ENCODE data around the gene CHMP3. TPM values are rescaled to one million over a fixed set of nuclear protein-coding genes. Genes with fewer than 3 reads are reported as not detected.

The CHMP3 gene
- total and polyA plus RNA-seq, 2 donors (not counting 1 experiment from before 2014, with no cell fraction given) = 17.5 to 72.5 TPM

DNA sequence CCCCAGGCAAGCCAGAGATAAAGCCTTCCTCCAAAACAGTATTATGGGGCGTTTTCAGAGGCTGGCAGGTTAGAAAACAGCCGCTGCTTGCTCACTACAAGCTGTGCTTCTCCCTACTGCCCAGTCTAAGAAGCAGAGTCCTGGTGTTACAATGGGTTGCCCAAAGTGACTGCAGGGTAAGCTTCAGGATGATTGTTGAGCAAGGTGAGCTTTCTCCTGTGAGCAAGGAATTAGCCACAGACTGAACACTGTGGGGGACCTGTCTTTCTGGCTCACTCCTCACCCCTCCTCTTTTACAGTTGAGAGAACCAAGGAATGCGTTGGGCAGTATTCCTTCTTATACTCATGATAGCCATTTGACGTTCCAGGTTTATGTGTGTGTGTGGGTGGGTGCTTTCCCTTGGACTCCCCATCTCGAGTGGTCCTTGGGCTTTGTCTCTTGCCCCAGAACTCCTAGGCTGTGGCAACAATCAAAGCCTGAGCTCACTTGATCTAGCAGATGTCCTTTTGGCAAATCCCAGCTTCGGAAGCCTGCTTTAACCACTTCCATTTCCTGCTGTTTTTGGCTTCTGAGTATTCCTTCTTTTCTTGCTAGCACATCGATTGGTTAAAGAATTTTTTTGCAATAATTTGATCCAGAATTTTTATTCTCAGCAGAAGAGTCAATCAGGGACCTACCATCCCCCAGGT lies 74.5 kb downstream of the CHMP3 start:
- H3K4me1 ChIP-seq (ENCODE audit: control insufficient read depth in 2 of 2, insufficient read depth in 2 of 2, low read length in 2 of 2) = peaks cover 0 to 4% of the 10 kb centered on the region in 2 donors
- no peak overlapping the region for H2AFZ ChIP-seq (ENCODE audit: insufficient read depth, low read depth, low read length, poor library complexity, severe bottlenecking)
- TF ChIP-seq EZH2 (IDR thresholded peaks at IDR 0.05; ENCODE audit: borderline replicate concordance, insufficient read depth, low read depth, low read length, poor library complexity, severe bottlenecking) = no peak
- TF ChIP-seq, protein P1, sequence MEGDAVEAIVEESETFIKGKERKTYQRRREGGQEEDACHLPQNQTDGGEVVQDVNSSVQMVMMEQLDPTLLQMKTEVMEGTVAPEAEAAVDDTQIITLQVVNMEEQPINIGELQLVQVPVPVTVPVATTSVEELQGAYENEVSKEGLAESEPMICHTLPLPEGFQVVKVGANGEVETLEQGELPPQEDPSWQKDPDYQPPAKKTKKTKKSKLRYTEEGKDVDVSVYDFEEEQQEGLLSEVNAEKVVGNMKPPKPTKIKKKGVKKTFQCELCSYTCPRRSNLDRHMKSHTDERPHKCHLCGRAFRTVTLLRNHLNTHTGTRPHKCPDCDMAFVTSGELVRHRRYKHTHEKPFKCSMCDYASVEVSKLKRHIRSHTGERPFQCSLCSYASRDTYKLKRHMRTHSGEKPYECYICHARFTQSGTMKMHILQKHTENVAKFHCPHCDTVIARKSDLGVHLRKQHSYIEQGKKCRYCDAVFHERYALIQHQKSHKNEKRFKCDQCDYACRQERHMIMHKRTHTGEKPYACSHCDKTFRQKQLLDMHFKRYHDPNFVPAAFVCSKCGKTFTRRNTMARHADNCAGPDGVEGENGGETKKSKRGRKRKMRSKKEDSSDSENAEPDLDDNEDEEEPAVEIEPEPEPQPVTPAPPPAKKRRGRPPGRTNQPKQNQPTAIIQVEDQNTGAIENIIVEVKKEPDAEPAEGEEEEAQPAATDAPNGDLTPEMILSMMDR (IDR thresholded peaks at IDR 0.05) = no peak
- ATAC-seq (ENCODE audit: low read depth) (no peak), DNase-seq (no peak)
- no peaks in the 10 kb centered on the region for H3K9me3 Mint-ChIP-seq (ENCODE audit: insufficient read depth)
- H3K36me3 ChIP-seq (replicated peaks in 1 of 2; ENCODE audit: control extremely low read depth in 1 of 2, control insufficient read depth in 1 of 2, extremely low read depth in 1 of 2, insufficient read depth in 2 of 2, low read length in 1 of 2) = peaks cover 20 to 83% of the 10 kb centered on the region in 2 experiments
- H3K27me3 Mint-ChIP-seq = no peaks in the 10 kb centered on the region
- no peaks in the 10 kb centered on the region for H3K27me3 ChIP-seq (replicated peaks in 1 of 4; ENCODE audit: control extremely low read depth in 1 of 4, control insufficient read depth in 3 of 4, insufficient read depth in 4 of 4, low read length in 3 of 4)
- no peaks in the 10 kb centered on the region for H3K9me3 ChIP-seq (ENCODE audit: control extremely low read depth in 1 of 3, control insufficient read depth in 2 of 3, insufficient read depth in 1 of 3, low read length in 2 of 3)
- H4K20me1 ChIP-seq (ENCODE audit: control insufficient read depth, insufficient read depth, low read length, poor library complexity, severe bottlenecking) = no peaks in the 10 kb centered on the region
- H3K4me3 Mint-ChIP-seq = no peak overlapping the region
- no peak overlapping the region for H3K4me2 ChIP-seq (replicated peaks; ENCODE audit: low read depth, low read length, poor library complexity, severe bottlenecking)
- H3K4me1 Mint-ChIP-seq = peaks cover 9% of the 10 kb centered on the region
- no peak overlapping the region for H3K27ac Mint-ChIP-seq
- intact Hi-C loops (cut with micrococcal nuclease) = no loop called here
- ChIA-PET POLR2A (no interaction called here), CTCF (no interaction called here)
- H3K79me2 ChIP-seq (ENCODE audit: control insufficient read depth, insufficient read depth, low read length) = no peaks in the 10 kb centered on the region
- H3K4me3 ChIP-seq (ENCODE audit: control extremely low read depth in 1 of 5, extremely low read depth in 1 of 5, insufficient read depth in 1 of 5, low read depth in 2 of 5, low read length in 4 of 5) = no peak overlapping the region
- no peak overlapping the region for H3K9ac ChIP-seq (ENCODE audit: low read length)
- WGBS (ENCODE audit: insufficient coverage) = 88% methylated on average over 2 of the region's 7 CpGs
- H3K27ac ChIP-seq (ENCODE audit: low read length in 2 of 2) = no peak overlapping the region

DNA sequence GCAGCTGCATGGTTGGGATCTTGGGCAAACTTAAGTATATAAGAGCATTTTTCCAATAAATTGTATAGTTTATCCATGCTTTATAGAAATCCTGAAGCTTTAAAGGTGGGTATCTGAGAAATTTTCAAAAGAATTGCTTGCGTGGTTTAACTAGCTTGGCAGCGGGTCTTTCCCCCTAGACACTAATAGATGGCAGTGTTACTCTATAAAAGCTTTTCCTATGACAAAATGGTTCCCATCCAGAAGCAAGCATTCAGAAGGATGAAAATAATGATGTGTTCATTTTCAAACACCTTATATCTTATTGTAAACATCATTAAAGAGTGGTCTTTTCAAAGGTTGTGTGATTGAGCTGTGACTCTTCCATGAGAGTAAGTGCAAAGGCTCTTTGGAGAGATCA lies 76.2 kb downstream of the CHMP3 start:
- no peaks in the 10 kb centered on the region for H3K9me3 ChIP-seq (ENCODE audit: control extremely low read depth in 1 of 3, control insufficient read depth in 2 of 3, insufficient read depth in 1 of 3, low read length in 2 of 3)
- Mint-ChIP-seq H3K27ac (no peak overlapping the region), H3K27me3 (no peaks in the 10 kb centered on the region), H3K4me1 (no peaks in the 10 kb centered on the region), H3K9me3 (ENCODE audit: insufficient read depth) (no peaks in the 10 kb centered on the region), H3K4me3 (no peak overlapping the region)
- H3K27ac ChIP-seq (ENCODE audit: low read length in 2 of 2) = no peak overlapping the region
- H2AFZ ChIP-seq (ENCODE audit: insufficient read depth, low read depth, low read length, poor library complexity, severe bottlenecking) = no peak overlapping the region
- H3K4me2 ChIP-seq (replicated peaks; ENCODE audit: low read depth, low read length, poor library complexity, severe bottlenecking) = no peak overlapping the region
- no CpG with 5 or more reads among the region's 2 CpGs for WGBS (ENCODE audit: insufficient coverage)
- no peaks in the 10 kb centered on the region for H3K4me1 ChIP-seq (ENCODE audit: control insufficient read depth in 2 of 2, insufficient read depth in 2 of 2, low read length in 2 of 2)
- H3K27me3 ChIP-seq (replicated peaks in 1 of 4; ENCODE audit: control extremely low read depth in 1 of 4, control insufficient read depth in 3 of 4, insufficient read depth in 4 of 4, low read length in 3 of 4) = no peaks in the 10 kb centered on the region
- ATAC-seq (ENCODE audit: low read depth) = no peak
- TF ChIP-seq, protein P1 (IDR thresholded peaks at IDR 0.05) = no peak
- no peak for TF ChIP-seq EZH2 (IDR thresholded peaks at IDR 0.05; ENCODE audit: borderline replicate concordance, insufficient read depth, low read depth, low read length, poor library complexity, severe bottlenecking)
- POLR2A ChIA-PET = no interaction called here
- H4K20me1 ChIP-seq (ENCODE audit: control insufficient read depth, insufficient read depth, low read length, poor library complexity, severe bottlenecking) = no peaks in the 10 kb centered on the region
- H3K4me3 ChIP-seq (ENCODE audit: control extremely low read depth in 1 of 5, extremely low read depth in 1 of 5, insufficient read depth in 1 of 5, low read depth in 2 of 5, low read length in 4 of 5) = no peak overlapping the region
- H3K9ac ChIP-seq (ENCODE audit: low read length) = no peak overlapping the region
- H3K36me3 ChIP-seq (replicated peaks in 1 of 2; ENCODE audit: control extremely low read depth in 1 of 2, control insufficient read depth in 1 of 2, extremely low read depth in 1 of 2, insufficient read depth in 2 of 2, low read length in 1 of 2) = peaks cover 25 to 96% of the 10 kb centered on the region in 2 experiments
- CTCF ChIA-PET = interaction anchor here (1.8 kb wide), 1 partner anchor 19 kb away, joined by 7 read pairs; no protein-coding TSS in a partner anchor
- intact Hi-C loops (cut with micrococcal nuclease) = no loop called here
- H3K79me2 ChIP-seq (ENCODE audit: control insufficient read depth, insufficient read depth, low read length) = no peaks in the 10 kb centered on the region
- no peak for DNase-seq

Measured in B cell (primary cell).